ENCODE measurements around the gene TCL1A.

TCL1A gene

GRCh38 chr14:95696741-95697140, 17.2 kb downstream of the TCL1A start:
- Mint-ChIP-seq H3K9me3 (no peaks in the 10 kb centered on the region), H3K27me3 (peaks cover 13% of the 10 kb centered on the region), H3K36me3 (no peaks in the 10 kb centered on the region), H3K4me1 (no peaks in the 10 kb centered on the region), H3K4me3 (no peak overlapping the region), H3K27ac (no peak overlapping the region)
- CTCF ChIA-PET, result no interaction called here
- no peak for DNase-seq

- CTCF ChIA-PET, result no interaction called here
- Mint-ChIP-seq H3K27ac (no peak overlapping the region), H3K9me3 (no peaks in the 10 kb centered on the region), H3K36me3 (no peaks in the 10 kb centered on the region), H3K4me1 (no peaks in the 10 kb centered on the region), H3K27me3 (peaks cover 17% of the 10 kb centered on the region), H3K4me3 (no peak overlapping the region)
- no peak for DNase-seq
Measured at GRCh38 chr14:95695913-95696312, 18.0 kb downstream of the TCL1A start.

GRCh38 chr14:95695051-95695450, 18.9 kb downstream of the TCL1A start:
- no peaks in the 10 kb centered on the region for H3K36me3 Mint-ChIP-seq
- no peak overlapping the region for H3K4me3 Mint-ChIP-seq
- CTCF ChIA-PET, result no interaction called here
- H3K4me1 Mint-ChIP-seq, result no peaks in the 10 kb centered on the region
- H3K27me3 Mint-ChIP-seq, result peaks cover 21% of the 10 kb centered on the region
- no peak overlapping the region for H3K27ac Mint-ChIP-seq
- DNase-seq, result no peak
- no peaks in the 10 kb centered on the region for H3K9me3 Mint-ChIP-seq

GRCh38 chr14:95692109-95692508, 21.8 kb downstream of the TCL1A start:
- H3K4me3 Mint-ChIP-seq, result no peak overlapping the region
- H3K9me3 Mint-ChIP-seq, result no peaks in the 10 kb centered on the region
- no peak for DNase-seq
- H3K27ac Mint-ChIP-seq, result no peak overlapping the region
- CTCF ChIA-PET, result interaction anchor here (1.4 kb wide), 1 partner anchor 130 kb away, joined by 3 read pairs; no protein-coding TSS in a partner anchor
- H3K4me1 Mint-ChIP-seq, result no peaks in the 10 kb centered on the region
- H3K27me3 Mint-ChIP-seq, result peaks cover 18% of the 10 kb centered on the region
- H3K36me3 Mint-ChIP-seq, result no peaks in the 10 kb centered on the region

- no peak overlapping the region for H3K27ac Mint-ChIP-seq
- CTCF ChIA-PET, result interaction anchor here (1.4 kb wide), 1 partner anchor 129 kb away, joined by 3 read pairs; no protein-coding TSS in a partner anchor
- DNase-seq, result no peak
- H3K4me1 Mint-ChIP-seq, result no peaks in the 10 kb centered on the region
- H3K9me3 Mint-ChIP-seq, result no peaks in the 10 kb centered on the region
- no peaks in the 10 kb centered on the region for H3K36me3 Mint-ChIP-seq
- peaks cover 18% of the 10 kb centered on the region for H3K27me3 Mint-ChIP-seq
- no peak overlapping the region for H3K4me3 Mint-ChIP-seq
Measured at GRCh38 chr14:95691591-95691990, 22.3 kb downstream of the TCL1A start.

- Mint-ChIP-seq H3K36me3 (no peaks in the 10 kb centered on the region), H3K9me3 (no peaks in the 10 kb centered on the region), H3K4me3 (no peak overlapping the region), H3K4me1 (no peaks in the 10 kb centered on the region), H3K27ac (no peak overlapping the region), H3K27me3 (peaks cover 18% of the 10 kb centered on the region)
- no peak for DNase-seq
- CTCF ChIA-PET, result interaction anchor here (1.4 kb wide), 1 partner anchor 128 kb away, joined by 3 read pairs; no protein-coding TSS in a partner anchor
Measured at GRCh38 chr14:95690815-95691214, 23.1 kb downstream of the TCL1A start.

GRCh38 chr14:95689441-95689840, 24.5 kb downstream of the TCL1A start:
- no peak for DNase-seq
- CTCF ChIA-PET, result no interaction called here
- no peak overlapping the region for H3K27ac Mint-ChIP-seq
- H3K4me3 Mint-ChIP-seq, result no peak overlapping the region
- H3K4me1 Mint-ChIP-seq, result no peaks in the 10 kb centered on the region
- H3K9me3 Mint-ChIP-seq, result no peaks in the 10 kb centered on the region
- peaks cover 18% of the 10 kb centered on the region for H3K27me3 Mint-ChIP-seq
- H3K36me3 Mint-ChIP-seq, result no peaks in the 10 kb centered on the region

GRCh38 chr14:95686935-95687334, 27.0 kb downstream of the TCL1A start:
- H3K27me3 Mint-ChIP-seq, result peaks cover 17% of the 10 kb centered on the region
- H3K27ac Mint-ChIP-seq, result no peak overlapping the region

GRCh38 chr14:95685978-95686922, 27.7 kb downstream of the TCL1A start, which contains the start of gene TCL1B:
TCL1B (plus strand) TSS chr14:95686426; CDS start chr14:95686468, 42 bp downstream.
- no peak for DNase-seq

More at GRCh38 chr14:95686935-95687334, 27.0 kb downstream of the TCL1A start:
- no peak for DNase-seq
- Mint-ChIP-seq H3K36me3 (no peaks in the 10 kb centered on the region), H3K4me3 (no peak overlapping the region), H3K4me1 (no peaks in the 10 kb centered on the region), H3K9me3 (no peaks in the 10 kb centered on the region)
- CTCF ChIA-PET, result interaction anchor here (0.7 kb wide), 1 partner anchor 77 kb away, joined by 3 read pairs; no protein-coding TSS in a partner anchor

GRCh38 chr14:95683793-95684192, 30.1 kb downstream of the TCL1A start:
- CTCF ChIA-PET, result interaction anchor here (0.8 to 3.0 kb wide), 6 partner anchors 16 to 312 kb away, joined by 3 to 30 read pairs (median 4); no protein-coding TSS in a partner anchor
- Mint-ChIP-seq H3K4me1 (no peaks in the 10 kb centered on the region), H3K36me3 (no peaks in the 10 kb centered on the region), H3K27me3 (peaks cover 21% of the 10 kb centered on the region), H3K27ac (no peak overlapping the region), H3K9me3 (no peaks in the 10 kb centered on the region), H3K4me3 (no peak overlapping the region)
- peak; percentile 47 for DNase-seq

More at GRCh38 chr14:95685978-95686922, 27.7 kb downstream of the TCL1A start, which contains the start of gene TCL1B:
- H3K27me3 Mint-ChIP-seq, result peaks cover 13% of the 10 kb centered on the region
- CTCF ChIA-PET, result interaction anchor here (0.7 to 1.2 kb wide), 2 partner anchors 77 to 88 kb away, joined by 3 read pairs; no protein-coding TSS in a partner anchor
- no peaks in the 10 kb centered on the region for H3K4me1 Mint-ChIP-seq
- no peak within 1 kb of the TSS for H3K4me3 Mint-ChIP-seq
- H3K36me3 Mint-ChIP-seq, result no peaks in the 10 kb centered on the region
- no peak within 1 kb of the TSS for H3K27ac Mint-ChIP-seq
- H3K9me3 Mint-ChIP-seq, result no peaks in the 10 kb centered on the region

GRCh38 chr14:95681153-95681552, 32.8 kb downstream of the TCL1A start:
- H3K27me3 Mint-ChIP-seq, result peaks cover 25% of the 10 kb centered on the region
- H3K27ac Mint-ChIP-seq, result no peak overlapping the region
- H3K36me3 Mint-ChIP-seq, result no peaks in the 10 kb centered on the region
- CTCF ChIA-PET, result interaction anchor here (0.6 kb wide), 1 partner anchor 754 kb away, joined by 3 read pairs; no protein-coding TSS in a partner anchor
- H3K9me3 Mint-ChIP-seq, result no peaks in the 10 kb centered on the region
- no peak for DNase-seq
- H3K4me3 Mint-ChIP-seq, result no peak overlapping the region
- no peaks in the 10 kb centered on the region for H3K4me1 Mint-ChIP-seq

- Mint-ChIP-seq H3K27ac (no peak overlapping the region), H3K4me1 (no peaks in the 10 kb centered on the region), H3K27me3 (peaks cover 26% of the 10 kb centered on the region), H3K36me3 (no peaks in the 10 kb centered on the region), H3K4me3 (no peak overlapping the region), H3K9me3 (no peaks in the 10 kb centered on the region)
- CTCF ChIA-PET, result no interaction called here
- DNase-seq, result no peak
Measured at GRCh38 chr14:95679998-95680735, 33.8 kb downstream of the TCL1A start.

- CTCF ChIA-PET, result no interaction called here
- H3K9me3 Mint-ChIP-seq, result no peaks in the 10 kb centered on the region
- no peaks in the 10 kb centered on the region for H3K4me1 Mint-ChIP-seq
- no peaks in the 10 kb centered on the region for H3K36me3 Mint-ChIP-seq
- peaks cover 32% of the 10 kb centered on the region for H3K27me3 Mint-ChIP-seq
- H3K27ac Mint-ChIP-seq, result no peak overlapping the region
- DNase-seq, result no peak
- H3K4me3 Mint-ChIP-seq, result no peak overlapping the region
Measured at GRCh38 chr14:95679148-95679815, 34.6 kb downstream of the TCL1A start.
